ENCODE results near the gene HGD. TPM values are rescaled to one million over a fixed set of nuclear protein-coding genes. Genes with fewer than 3 reads are reported as not detected.

The HGD gene
- polyA plus RNA-seq, 1 of the 3 experiments (the other 2 are of a cell fraction), result not detected

DNA sequence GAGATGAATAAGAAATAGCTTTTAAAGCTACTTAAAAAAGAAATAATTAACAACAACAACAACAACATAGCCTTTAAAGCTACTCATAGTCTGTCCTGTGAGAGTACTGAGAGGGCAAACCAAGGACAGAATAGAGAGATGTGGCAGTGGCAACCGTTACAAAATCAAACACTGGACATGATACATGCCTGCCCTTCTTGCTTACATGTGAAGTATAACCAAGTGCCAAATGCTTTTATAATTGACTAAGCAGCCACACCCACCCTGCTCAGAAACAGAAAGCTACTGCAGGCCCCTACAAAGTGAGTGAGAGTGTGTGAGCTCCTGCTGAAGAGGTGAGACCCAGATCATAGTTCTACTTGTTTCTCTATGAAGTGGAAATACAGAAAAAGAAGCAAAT lies 47.5 kb downstream of the HGD start:
- ChIA-PET POLR2A (no interaction called here), CTCF (interaction anchor here (0.8 to 1.2 kb wide), 3 partner anchors 11 to 160 kb away, joined by 3 to 4 read pairs (median 3); no protein-coding TSS in a partner anchor)
- H3K4me1 ChIP-seq (ENCODE audit: control insufficient read depth in 1 of 2, insufficient read depth in 2 of 2, low read depth in 1 of 2, low read length in 1 of 2), result no peaks in the 10 kb centered on the region; a peak in 1 of 4 replicates
- H3K9me3 ChIP-seq, result no peaks in the 10 kb centered on the region
- WGBS (ENCODE audit: low lambda C conversion rate), result 0% methylated on average over 1 of the region's 1 CpG
- TF ChIP-seq, protein P1, sequence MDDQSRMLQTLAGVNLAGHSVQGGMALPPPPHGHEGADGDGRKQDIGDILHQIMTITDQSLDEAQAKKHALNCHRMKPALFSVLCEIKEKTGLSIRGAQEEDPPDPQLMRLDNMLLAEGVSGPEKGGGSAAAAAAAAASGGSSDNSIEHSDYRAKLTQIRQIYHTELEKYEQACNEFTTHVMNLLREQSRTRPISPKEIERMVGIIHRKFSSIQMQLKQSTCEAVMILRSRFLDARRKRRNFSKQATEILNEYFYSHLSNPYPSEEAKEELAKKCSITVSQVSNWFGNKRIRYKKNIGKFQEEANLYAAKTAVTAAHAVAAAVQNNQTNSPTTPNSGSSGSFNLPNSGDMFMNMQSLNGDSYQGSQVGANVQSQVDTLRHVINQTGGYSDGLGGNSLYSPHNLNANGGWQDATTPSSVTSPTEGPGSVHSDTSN (IDR thresholded peaks at IDR 0.05), result no peak
- no peak for TF ChIP-seq SIN3A (IDR thresholded peaks at IDR 0.05; ENCODE audit: borderline replicate concordance, low read depth, low read length)
- TF ChIP-seq TCF12 (IDR thresholded peaks at IDR 0.05), result no peak
- no peak for TF ChIP-seq EP300 (IDR thresholded peaks at IDR 0.05; ENCODE audit: borderline replicate concordance in 1 of 2, low read depth in 1 of 2, low read length in 1 of 2)
- TF ChIP-seq TAF1 (IDR thresholded peaks at IDR 0.05; ENCODE audit: borderline replicate concordance, low read depth, low read length), result no peak
- no peaks in the 10 kb centered on the region for H3K36me3 ChIP-seq (replicated peaks in 1 of 2; ENCODE audit: control insufficient read depth in 1 of 2, insufficient read depth in 2 of 2, low read length in 1 of 2)
- H3K4me2 ChIP-seq, result no peak overlapping the region
- H3K4me3 ChIP-seq (ENCODE audit: low read depth in 2 of 2, low read length in 1 of 2), result no peak overlapping the region
- no peak for DNase-seq
- H3K9me2 ChIP-seq, result no peaks in the 10 kb centered on the region
- no peaks in the 10 kb centered on the region for H3K27me3 ChIP-seq (ENCODE audit: insufficient read depth)
- H3F3A ChIP-seq (replicated peaks; ENCODE audit: insufficient read depth), result no peaks in the 10 kb centered on the region
- no peaks in the 10 kb centered on the region for H3K79me2 ChIP-seq (ENCODE audit: insufficient read depth)
- no peak overlapping the region for H3K9ac ChIP-seq
- H2AFZ ChIP-seq (ENCODE audit: low read depth), result no peak overlapping the region
- no peak overlapping the region for H3K27ac ChIP-seq (ENCODE audit: low read depth in 2 of 2, low read length in 1 of 2)
- no peaks in the 10 kb centered on the region for H4K20me1 ChIP-seq (ENCODE audit: insufficient read depth)

DNA sequence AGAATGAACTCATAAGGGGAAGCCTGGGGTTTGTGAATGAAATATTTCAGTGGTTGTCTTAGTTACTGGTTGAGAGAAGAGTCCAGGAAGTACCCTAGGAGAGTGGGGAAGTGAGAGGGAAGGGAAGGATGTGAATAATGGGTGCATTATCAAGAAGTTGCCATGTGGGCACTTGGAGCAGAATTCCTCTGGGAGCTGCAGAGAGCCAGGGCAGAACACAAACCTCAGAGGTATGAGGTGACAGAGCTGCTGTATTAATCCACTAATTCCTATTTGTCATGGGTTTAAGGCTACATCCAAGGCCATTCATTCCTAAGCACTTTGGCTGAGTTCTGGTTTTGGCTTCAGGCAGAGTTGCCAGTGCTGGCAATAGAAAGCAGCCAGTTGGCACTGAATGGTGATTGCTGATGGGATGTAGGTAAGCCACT lies 56.9 kb downstream of the HGD start:
- Histone ChIP-seq H3K9ac (no peak overlapping the region), H3F3A (replicated peaks; ENCODE audit: insufficient read depth) (no peaks in the 10 kb centered on the region), H3K79me2 (ENCODE audit: insufficient read depth) (no peaks in the 10 kb centered on the region), H2AFZ (ENCODE audit: low read depth) (no peak overlapping the region), H3K27me3 (ENCODE audit: insufficient read depth) (no peaks in the 10 kb centered on the region), H3K4me1 (ENCODE audit: control insufficient read depth in 1 of 2, insufficient read depth in 2 of 2, low read depth in 1 of 2, low read length in 1 of 2) (no peaks in the 10 kb centered on the region), H3K9me3 (no peaks in the 10 kb centered on the region), H3K36me3 (replicated peaks in 1 of 2; ENCODE audit: control insufficient read depth in 1 of 2, insufficient read depth in 2 of 2, low read length in 1 of 2) (no peaks in the 10 kb centered on the region), H3K4me3 (ENCODE audit: low read depth in 2 of 2, low read length in 1 of 2) (no peak overlapping the region), H3K27ac (ENCODE audit: low read depth in 2 of 2, low read length in 1 of 2) (no peak overlapping the region), H3K9me2 (no peaks in the 10 kb centered on the region), H4K20me1 (ENCODE audit: insufficient read depth) (no peaks in the 10 kb centered on the region), H3K4me2 (no peak overlapping the region)
- CTCF ChIA-PET, result no interaction called here
- POLR2A ChIA-PET, result no interaction called here
- DNase-seq, result no peak
- TF ChIP-seq, protein P2, sequence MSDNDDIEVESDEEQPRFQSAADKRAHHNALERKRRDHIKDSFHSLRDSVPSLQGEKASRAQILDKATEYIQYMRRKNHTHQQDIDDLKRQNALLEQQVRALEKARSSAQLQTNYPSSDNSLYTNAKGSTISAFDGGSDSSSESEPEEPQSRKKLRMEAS (IDR thresholded peaks at IDR 0.05; ENCODE audit: low read depth), result no peak
- TF ChIP-seq SIN3A (IDR thresholded peaks at IDR 0.05; ENCODE audit: borderline replicate concordance, low read depth, low read length) (no peak), CHD2 (IDR thresholded peaks at IDR 0.05; ENCODE audit: low read length, partially characterized antibody) (no peak), RAD21 (IDR thresholded peaks at IDR 0.05; ENCODE audit: low read length) (no peak)

DNA sequence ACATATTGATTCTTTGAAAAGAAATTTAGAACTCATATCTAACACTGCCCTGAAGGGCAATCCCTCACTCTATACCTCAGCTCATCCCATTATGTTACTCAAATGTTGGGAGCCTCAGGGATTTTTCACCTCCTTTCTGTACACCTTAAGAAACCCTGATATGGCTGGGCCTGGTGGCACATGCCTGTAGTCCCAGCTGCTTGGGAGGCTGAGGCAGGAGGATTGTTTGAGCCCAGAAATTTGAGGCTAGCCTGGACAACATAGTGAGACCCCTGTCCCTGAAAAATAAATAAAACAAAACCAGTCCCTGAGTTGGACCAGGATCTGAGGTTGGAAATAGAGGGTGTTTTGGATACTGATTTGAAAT lies 58.3 kb downstream of the HGD start:
- Histone ChIP-seq H3K79me2 (ENCODE audit: insufficient read depth) (no peaks in the 10 kb centered on the region), H3K36me3 (replicated peaks in 1 of 2; ENCODE audit: control insufficient read depth in 1 of 2, insufficient read depth in 2 of 2, low read length in 1 of 2) (no peaks in the 10 kb centered on the region), H2AFZ (ENCODE audit: low read depth) (no peak overlapping the region), H3K27ac (ENCODE audit: low read depth in 2 of 2, low read length in 1 of 2) (no peak overlapping the region), H3F3A (replicated peaks; ENCODE audit: insufficient read depth) (no peaks in the 10 kb centered on the region), H3K9me3 (no peaks in the 10 kb centered on the region), H3K9ac (no peak overlapping the region), H3K9me2 (no peaks in the 10 kb centered on the region), H3K4me3 (ENCODE audit: low read depth in 2 of 2, low read length in 1 of 2) (no peak overlapping the region), H3K4me2 (no peak overlapping the region), H3K4me1 (ENCODE audit: control insufficient read depth in 1 of 2, insufficient read depth in 2 of 2, low read depth in 1 of 2, low read length in 1 of 2) (no peaks in the 10 kb centered on the region), H3K27me3 (ENCODE audit: insufficient read depth) (no peaks in the 10 kb centered on the region), H4K20me1 (ENCODE audit: insufficient read depth) (no peaks in the 10 kb centered on the region)
- ChIA-PET POLR2A (no interaction called here), CTCF (interaction anchor here (1.2 kb wide), 1 partner anchor 11 kb away, joined by 3 read pairs; no protein-coding TSS in a partner anchor)
- no peak for DNase-seq
- TF ChIP-seq EP300 (IDR thresholded peaks at IDR 0.05; ENCODE audit: borderline replicate concordance in 1 of 2, low read depth in 1 of 2, low read length in 1 of 2) (no peak), FOXM1 (IDR thresholded peaks at IDR 0.05; ENCODE audit: low read depth) (no peak), FOXJ3 (CRISPR knock-in tag; IDR thresholded peaks at IDR 0.05) (no peak), GABPA (IDR thresholded peaks at IDR 0.05; ENCODE audit: low read depth) (no peak), JUND (IDR thresholded peaks at IDR 0.05) (no peak), TEAD4 (IDR thresholded peaks at IDR 0.05; ENCODE audit: borderline replicate concordance, insufficient read depth) (no peak), SMC3 (IDR thresholded peaks at IDR 0.05; ENCODE audit: low read depth, low read length) (no peak), NFIC (IDR thresholded peaks at IDR 0.05; ENCODE audit: borderline replicate concordance) (no peak), POLR2AphosphoS5 (IDR thresholded peaks at IDR 0.05; ENCODE audit: low read depth, low read length) (no peak), FOSL2 (IDR thresholded peaks at IDR 0.05; ENCODE audit: borderline replicate concordance, low read depth) (no peak), NRF1 (IDR thresholded peaks at IDR 0.05; ENCODE audit: low read depth, low read length) (no peak), CHD2 (IDR thresholded peaks at IDR 0.05; ENCODE audit: low read length, partially characterized antibody) (no peak), ELF1 (IDR thresholded peaks at IDR 0.05) (no peak)
- TF ChIP-seq, protein P1 (IDR thresholded peaks at IDR 0.05), result no peak
- TF ChIP-seq, protein P3, sequence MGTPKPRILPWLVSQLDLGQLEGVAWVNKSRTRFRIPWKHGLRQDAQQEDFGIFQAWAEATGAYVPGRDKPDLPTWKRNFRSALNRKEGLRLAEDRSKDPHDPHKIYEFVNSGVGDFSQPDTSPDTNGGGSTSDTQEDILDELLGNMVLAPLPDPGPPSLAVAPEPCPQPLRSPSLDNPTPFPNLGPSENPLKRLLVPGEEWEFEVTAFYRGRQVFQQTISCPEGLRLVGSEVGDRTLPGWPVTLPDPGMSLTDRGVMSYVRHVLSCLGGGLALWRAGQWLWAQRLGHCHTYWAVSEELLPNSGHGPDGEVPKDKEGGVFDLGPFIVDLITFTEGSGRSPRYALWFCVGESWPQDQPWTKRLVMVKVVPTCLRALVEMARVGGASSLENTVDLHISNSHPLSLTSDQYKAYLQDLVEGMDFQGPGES (IDR thresholded peaks at IDR 0.05; ENCODE audit: low read depth, low read length), result no peak
- TF ChIP-seq, protein P2 (IDR thresholded peaks at IDR 0.05; ENCODE audit: low read depth), result no peak

Measured in SK-N-SH (cell line).